ENCODE data around the gene CCNL2. TPM values are rescaled to one million over a fixed set of nuclear protein-coding genes. Genes with fewer than 3 reads are reported as not detected.

CCNL2 gene
- 93.7 and 120 TPM in 2 replicates for total RNA-seq

DNA sequence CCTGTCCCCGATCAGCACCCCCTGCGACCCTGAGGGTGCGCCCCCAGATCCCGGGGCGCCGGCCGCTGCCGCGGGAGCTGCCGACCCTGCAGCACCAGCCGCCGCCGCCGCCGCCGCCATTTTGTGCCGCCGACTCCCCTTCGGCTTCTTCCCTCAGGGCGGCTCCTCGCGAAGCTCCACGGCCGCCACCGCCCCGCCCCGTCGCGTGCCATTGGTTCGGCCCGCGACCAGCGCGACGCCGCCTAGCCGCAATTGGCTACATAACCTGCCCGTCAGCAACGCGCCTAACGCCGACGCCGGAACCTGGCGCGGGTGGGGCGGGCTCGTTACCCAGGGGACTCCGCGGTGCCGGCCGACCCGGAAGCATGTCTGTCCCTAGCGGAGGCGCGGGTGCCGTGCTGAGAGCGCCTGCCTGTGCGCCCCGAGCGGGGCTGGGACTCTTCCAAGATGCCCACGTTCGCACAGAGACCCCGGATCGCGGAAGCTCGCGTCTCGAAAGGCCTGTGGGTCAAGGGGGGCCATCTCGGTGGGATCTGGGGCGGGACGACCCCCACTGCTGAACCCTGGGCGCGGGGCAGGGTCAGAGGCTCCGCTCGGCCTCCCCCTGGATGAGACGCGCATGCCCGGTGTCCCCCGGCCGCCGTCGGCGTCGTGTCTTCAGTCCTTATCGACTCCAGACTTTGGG lies at the start of gene CCNL2:
CCNL2 (minus strand) TSS at position 149 of the 685 bp plus-strand sequence; CDS start at position 120, 29 bp downstream.

DNA sequence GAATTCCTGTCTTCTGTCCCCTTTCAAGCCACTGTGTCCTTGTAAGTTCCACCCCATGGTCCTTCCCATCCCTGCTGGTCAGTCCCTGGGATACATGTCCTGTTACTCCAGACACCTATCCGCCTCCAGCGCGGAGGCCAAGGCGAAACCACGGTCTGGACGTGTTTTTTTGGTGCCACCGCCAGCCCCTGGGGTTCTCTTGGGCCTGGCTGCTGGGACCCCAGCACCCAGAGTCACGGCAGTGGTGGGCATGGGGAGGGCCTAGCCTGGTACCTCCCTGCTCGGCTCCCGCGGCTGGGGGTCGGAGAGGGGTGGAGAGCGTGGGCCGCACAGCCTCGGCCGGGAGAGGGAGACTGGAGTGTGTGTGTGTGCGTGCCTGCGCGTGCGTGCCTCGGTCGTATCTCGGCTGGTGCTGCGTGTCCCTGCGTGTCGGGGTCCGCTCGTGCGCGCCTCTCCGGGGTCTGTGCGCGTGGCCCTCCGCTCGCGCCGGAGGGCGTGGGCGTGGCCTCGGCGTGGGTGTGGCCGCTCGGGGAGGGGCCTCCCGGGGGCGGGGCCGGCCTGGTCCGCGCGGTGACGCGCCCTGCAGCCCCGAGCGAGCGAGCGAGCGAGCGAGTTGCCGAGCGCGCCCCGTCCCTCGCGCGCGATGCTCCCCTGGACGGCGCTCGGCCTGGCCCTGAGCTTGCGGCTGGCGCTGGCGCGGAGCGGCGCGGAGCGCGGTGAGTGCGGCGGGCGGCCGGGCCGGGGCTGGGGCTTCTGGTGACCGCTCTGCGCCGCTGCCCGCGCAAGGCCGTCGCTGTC lies 36.2 kb upstream of the CCNL2 start, which contains the start of gene VWA1:
VWA1 (plus strand) TSS at position 585 of the 798 bp plus-strand sequence; CDS start at position 644, 59 bp downstream.

DNA sequence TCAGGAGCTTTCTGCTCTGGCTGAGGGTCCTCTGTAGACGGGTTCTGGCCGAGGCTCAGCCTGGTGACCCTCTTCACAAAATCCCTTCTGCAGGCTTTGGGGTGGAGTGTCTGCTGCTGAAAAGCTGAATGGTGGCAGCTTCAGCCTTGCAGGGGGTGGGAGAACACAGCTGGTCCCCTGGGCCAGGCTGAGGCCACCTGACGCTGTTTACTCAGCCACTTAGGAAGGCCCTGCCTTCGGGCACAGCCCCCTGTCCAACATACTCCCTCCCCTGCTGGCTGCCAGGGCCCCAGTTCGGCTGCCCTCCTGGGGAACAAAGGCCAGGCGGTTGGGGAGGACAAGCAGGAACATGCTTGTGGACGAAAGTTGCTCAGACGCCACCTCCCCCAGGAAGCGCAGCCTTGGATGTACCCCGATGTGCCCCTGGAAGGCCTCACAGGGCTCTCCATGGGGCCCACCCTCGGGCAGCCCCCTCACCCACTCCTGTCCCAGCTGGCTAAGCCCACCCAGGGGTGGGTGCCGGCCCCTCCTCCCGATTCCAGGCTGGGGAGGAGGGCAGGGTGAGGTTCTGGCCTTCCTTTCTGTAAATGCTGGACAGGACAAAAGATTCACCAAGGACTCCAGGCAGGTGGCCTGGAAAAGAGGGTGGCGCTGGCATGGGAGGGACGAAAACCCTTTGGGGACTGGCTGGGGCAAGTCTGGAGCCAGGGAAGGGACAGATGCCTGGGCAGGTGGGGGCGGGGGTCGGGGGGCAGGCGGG lies 22.2 kb upstream of the CCNL2 start, which contains the start of gene ANKRD65:
ANKRD65 (minus strand) TSS at position 130 of the 760 bp plus-strand sequence. CDS start 271 bp downstream, outside the sequence.

GRCh38 chr1:1406821-1407635 lies 7.9 kb upstream of the CCNL2 start, which contains the start of gene MRPL20:
Gene MRPL20, minus strand, starts transcription at chr1:1407293. Its CDS starts 76 bp downstream, at chr1:1407217.

DNA sequence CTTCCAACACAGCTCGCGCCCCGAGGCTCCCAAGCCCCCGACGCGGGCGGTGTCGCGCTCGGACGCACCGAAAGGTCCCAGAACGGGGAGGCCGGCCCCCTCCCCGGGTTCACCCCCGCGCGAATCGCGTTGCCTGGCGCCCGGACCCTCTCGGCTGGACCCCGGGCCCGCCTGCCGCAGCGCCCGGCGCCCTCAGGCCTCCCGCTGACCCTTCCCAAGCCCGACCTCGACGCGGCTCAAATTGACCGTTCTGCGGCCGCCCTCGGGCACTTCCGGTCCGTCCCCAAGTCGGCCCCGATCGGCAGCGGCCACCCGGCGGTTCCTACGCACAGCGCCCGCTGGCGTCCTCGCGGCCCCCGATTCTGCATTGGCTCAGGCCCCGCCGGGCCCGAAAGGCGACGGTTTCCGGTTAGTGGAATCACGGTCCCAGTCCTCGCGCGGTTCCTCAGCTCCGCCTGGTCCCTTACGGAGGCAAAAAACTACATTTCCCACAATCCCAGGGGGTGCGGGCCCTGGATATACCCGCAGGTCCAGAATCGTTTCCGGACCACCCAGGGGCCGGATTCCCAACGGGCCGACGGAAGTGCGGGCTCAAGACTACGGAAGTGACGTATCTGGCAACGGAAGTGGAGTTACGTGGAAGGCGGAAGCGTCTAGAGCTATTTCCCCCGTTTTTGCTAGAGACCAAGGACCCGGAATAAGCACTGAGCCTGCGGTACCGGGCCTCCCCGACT lies 24.0 kb downstream of the CCNL2 start, which contains the start of gene AURKAIP1:
AURKAIP1 (minus strand) TSS at position 279 of the 734 bp plus-strand sequence. CDS start 451 bp downstream, outside the sequence.

GRCh38 chr1:1358433-1359271 lies 40.5 kb downstream of the CCNL2 start, which contains the start of gene MXRA8:
Gene MXRA8, minus strand, starts transcription at chr1:1358555. Its CDS starts 51 bp downstream, at chr1:1358504.

DNA sequence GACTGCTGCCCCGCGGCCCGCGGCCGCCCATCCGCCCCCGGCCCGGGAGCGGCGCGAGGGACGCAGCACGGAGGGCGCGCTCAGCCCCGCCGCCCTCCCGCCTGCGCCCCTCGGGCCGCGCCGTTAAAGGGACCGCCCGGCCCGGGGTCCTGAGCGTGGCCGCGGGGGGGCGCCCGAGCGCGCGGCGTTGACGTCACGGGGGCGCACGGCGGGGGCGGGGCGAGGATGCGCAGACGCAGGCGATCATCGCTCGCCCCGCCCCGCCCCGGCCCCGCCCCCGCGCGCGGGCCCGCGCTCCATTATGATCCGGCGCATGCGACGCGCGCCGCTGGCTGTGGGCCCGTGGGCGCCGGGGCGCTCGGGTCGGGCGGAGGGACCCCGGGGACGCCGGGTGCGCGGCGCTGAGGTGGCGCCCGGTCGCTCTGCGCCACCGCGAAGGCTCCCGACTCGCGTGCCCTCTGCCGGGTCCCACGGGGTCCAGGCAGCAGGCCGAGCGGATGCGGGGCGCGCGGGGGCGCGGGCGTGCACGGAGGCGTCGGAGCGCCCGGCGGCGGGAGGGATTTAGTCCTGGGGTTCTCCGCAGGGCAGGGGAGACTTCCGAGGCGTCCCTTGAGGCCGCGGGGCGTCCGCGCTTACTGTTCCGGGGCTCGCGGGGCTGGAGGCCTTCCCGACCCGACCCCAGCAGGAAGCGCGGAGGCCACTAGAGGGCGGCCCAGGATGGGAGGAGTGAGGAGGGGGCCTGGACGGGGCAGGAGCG lies 49.7 kb downstream of the CCNL2 start, which contains the start of gene DVL1:
DVL1 (minus strand) TSS at position 163 of the 757 bp plus-strand sequence. CDS start 353 bp downstream, outside the sequence.

Other genes with a start within 250 kb of the CCNL2 start
- not detected in 2 replicates for gene TTLL10, start 225.5 kb downstream of the CCNL2 start, total RNA-seq
- gene TNFRSF18, start 192.7 kb downstream of the CCNL2 start, total RNA-seq = not detected in 2 replicates
- gene TNFRSF4, start 185.2 kb downstream of the CCNL2 start, total RNA-seq = under 0.01 TPM in 1 of 2 replicates, not detected in the other
- gene SDF4, start 167.3 kb downstream of the CCNL2 start, total RNA-seq = 87.6 and 101 TPM in 2 replicates
- 20.6 and 22.3 TPM in 2 replicates for gene B3GALT6, start 167.1 kb downstream of the CCNL2 start, total RNA-seq
- gene C1QTNF12, start 152.6 kb downstream of the CCNL2 start, total RNA-seq = 0.59 and 1.8 TPM in 2 replicates
- gene UBE2J2, start 125.5 kb downstream of the CCNL2 start, total RNA-seq = 26.5 and 41.6 TPM in 2 replicates
- gene SCNN1D, start 118.9 kb downstream of the CCNL2 start, total RNA-seq = 0.73 and 0.78 TPM in 2 replicates
- 33.6 and 37.8 TPM in 2 replicates for gene ACAP3, start 91.4 kb downstream of the CCNL2 start, total RNA-seq
- gene PUSL1, start 90.7 kb downstream of the CCNL2 start, total RNA-seq = 24.3 and 27.2 TPM in 2 replicates
- 80.0 and 86.0 TPM in 2 replicates for gene INTS11, start 74.7 kb downstream of the CCNL2 start, total RNA-seq
- 12.5 and 12.9 TPM in 2 replicates for gene CPTP, start 74.5 kb downstream of the CCNL2 start, total RNA-seq
- gene TAS1R3, start 68.1 kb downstream of the CCNL2 start, total RNA-seq = under 0.01 TPM in 2 replicates
- 69.1 and 119 TPM in 2 replicates for gene DVL1, start 49.9 kb downstream of the CCNL2 start, total RNA-seq
- 243 and 326 TPM in 2 replicates for gene MXRA8, start 40.8 kb downstream of the CCNL2 start, total RNA-seq
- gene AURKAIP1, start 24.1 kb downstream of the CCNL2 start, total RNA-seq = 113 and 124 TPM in 2 replicates
- gene MRPL20, start 8.0 kb upstream of the CCNL2 start, total RNA-seq = 80.2 and 101 TPM in 2 replicates
- gene ANKRD65, start 21.9 kb upstream of the CCNL2 start, total RNA-seq = 0.73 and 0.78 TPM in 2 replicates
- gene VWA1, start 36.4 kb upstream of the CCNL2 start, total RNA-seq = 0.73 and 2.2 TPM in 2 replicates
- 0.20 TPM in 1 of 2 replicates, not detected in the other for gene ATAD3C, start 50.4 kb upstream of the CCNL2 start, total RNA-seq
- gene ATAD3B, start 72.4 kb upstream of the CCNL2 start, total RNA-seq = 14.3 and 36.0 TPM in 2 replicates
- 38.9 and 57.3 TPM in 2 replicates for gene ATAD3A, start 112.8 kb upstream of the CCNL2 start, total RNA-seq
- gene TMEM240, start 141.3 kb upstream of the CCNL2 start, total RNA-seq = 2.6 and 3.1 TPM in 2 replicates
- gene SSU72, start 175.5 kb upstream of the CCNL2 start, total RNA-seq = 56.2 and 56.7 TPM in 2 replicates
- gene FNDC10, start 200.8 kb upstream of the CCNL2 start, total RNA-seq = 3.1 and 7.3 TPM in 2 replicates
- 36.0 and 38.2 TPM in 2 replicates for gene MIB2, start 216.2 kb upstream of the CCNL2 start, total RNA-seq
- 0.73 TPM in 1 of 2 replicates, not detected in the other for gene MMP23B, start 232.8 kb upstream of the CCNL2 start, total RNA-seq

Data from subcutaneous preadipocyte (primary cell).